GM12878 (cell line): ENCODE results near the gene ARL5A. TPM values are rescaled to one million over a fixed set of nuclear protein-coding genes. Genes with fewer than 3 reads are reported as not detected.

ENCODE experiments used
- ATAC-seq: fragments of 200-7000 bp; cut with Tn5 transposase; 3 replicates; pipeline ENCODE4 v1.9.1; 2020; ENCODE audit warnings: mild to moderate bottlenecking, moderate library complexity
- BruUV-seq: library from RNA; stranded (reverse); fragments of 400-500 nt; replicated peaks from 2 replicates; lab custom pipeline; 2021; lab: Mats Ljungman, UMichigan
- CTCF ChIA-PET: fragments of 300-600 bp; sonication (Branson Sonifier 250); formaldehyde crosslinking; extraction: SDS; loops from one replicate; lab custom pipeline; 2021; ENCODE audit warnings: inconsistent platforms; lab: Yijun Ruan, JAX
- POLR2A ChIA-PET: fragments of 350-600 bp; formaldehyde crosslinking; extraction: SDS; loops from one replicate; lab custom pipeline; 2021; ENCODE audit warnings: inconsistent platforms; lab: Charles Lee
- RAD21 ChIA-PET: fragments of 300-600 bp; sonication (Branson Sonifier 250); formaldehyde crosslinking; loops from one replicate; lab custom pipeline; 2023; ENCODE audit warnings: antibody characterized with exemption; ENCODE audit not compliant: unreplicated experiment; lab: Charles Lee
- SMC1A ChIA-PET: fragments of 300-600 bp; sonication (Branson Sonifier 250); formaldehyde crosslinking; loops from one replicate; lab custom pipeline; 2023; ENCODE audit not compliant: unreplicated experiment, uncharacterized antibody; lab: Charles Lee
- DNase-seq: peaks from one replicate; pipeline ENCODE4 v3.0.0-alpha.2; 2011; ENCODE audit warnings: low read depth, low spot score
- FAIRE-seq: peaks from 3 replicates; lab custom pipeline; 2011; peaks lifted over from hg19 to GRCh38; lab: Jason Lieb, UNC
- H2AFZ ChIP-seq: 2 replicates; pipeline ENCODE4 v1.6.0; 2011; ENCODE audit warnings: low read depth, low read length, control low read depth; ENCODE audit not compliant: control insufficient read depth
- H3K27ac ChIP-seq: 2 replicates; pipeline ENCODE4 v1.5.1; 2011; ENCODE audit warnings: control low read depth; ENCODE audit not compliant: control insufficient read depth, insufficient read depth
- H3K27me3 ChIP-seq, 2 experiments: replicated peaks in 1 of 2; 2 replicates each; pipeline versions ENCODE4 v1.6.0 to v1.6.1; 2011; ENCODE audit warnings: low read length in 1 of 2; ENCODE audit not compliant: control insufficient read depth in 2 of 2, insufficient read depth in 2 of 2
- H3K36me3 ChIP-seq, 2 experiments: 2 replicates each; pipeline ENCODE4 v1.5.1; 2011; ENCODE audit warnings: low read length in 1 of 2; ENCODE audit not compliant: control insufficient read depth in 2 of 2, insufficient read depth in 2 of 2
- H3K4me1 ChIP-seq: 2 replicates; pipeline ENCODE4 v1.6.1; 2011; ENCODE audit warnings: mild to moderate bottlenecking, low read length, moderate library complexity, mixed read lengths; ENCODE audit not compliant: control insufficient read depth, insufficient read depth
- H3K4me2 ChIP-seq: 2 replicates; pipeline ENCODE4 v1.6.0; 2011; ENCODE audit warnings: control low read depth; ENCODE audit not compliant: control insufficient read depth, insufficient read depth
- H3K4me3 ChIP-seq: fragments of 200-600 bp; sonication (generic); 2 replicates; pipeline ENCODE4 v1.5.1; 2016
- H3K79me2 ChIP-seq: 2 replicates; pipeline ENCODE4 v1.6.0; 2011; ENCODE audit warnings: low read length; ENCODE audit not compliant: control insufficient read depth, insufficient read depth
- H3K9ac ChIP-seq: 2 replicates; pipeline ENCODE4 v1.8.0; 2011; ENCODE audit warnings: low read length, control low read depth, mixed read lengths; ENCODE audit not compliant: control insufficient read depth, insufficient read depth
- H3K9me3 ChIP-seq: replicated peaks from 3 replicates; pipeline ENCODE4 v1.5.1; 2011; ENCODE audit warnings: mild to moderate bottlenecking, low read length; ENCODE audit not compliant: control insufficient read depth, insufficient read depth
- H4K20me1 ChIP-seq: 2 replicates; pipeline ENCODE4 v1.6.0; 2011; ENCODE audit not compliant: control insufficient read depth, insufficient read depth
- CBX3 ChIP-seq: fragments of 200-600 bp; sonication (generic); IDR thresholded peaks from 2 replicates; pipeline ENCODE4 v1.6.1; 2016; ENCODE audit warnings: low read depth, borderline replicate concordance
- CHD1 ChIP-seq: IDR thresholded peaks from 2 replicates; pipeline ENCODE4 v1.6.1; 2012; ENCODE audit warnings: low read depth, low read length, improper control_type of control experiment
- E4F1 ChIP-seq: fragments of 450-650 bp; IDR thresholded peaks from 2 replicates; pipeline ENCODE4 v1.6.1; 2018; ENCODE audit warnings: borderline replicate concordance, mild to moderate bottlenecking; ENCODE audit not compliant: partially characterized antibody
- HSF1 ChIP-seq: fragments of 150-350 bp; IDR thresholded peaks from 2 replicates; pipeline ENCODE4 v1.6.1; 2014; ENCODE audit warnings: mild to moderate bottlenecking, low read depth, low read length
- KAT2A ChIP-seq: conservative IDR thresholded peaks from 2 replicates; pipeline ENCODE4 v1.6.1; 2011; ENCODE audit warnings: low read depth, low read length; ENCODE audit not compliant: control insufficient read depth
- MYC ChIP-seq: IDR thresholded peaks from 2 replicates; pipeline ENCODE4 v1.6.1; 2011; ENCODE audit warnings: mild to moderate bottlenecking, low read length, moderate library complexity, inconsistent platforms; ENCODE audit not compliant: insufficient read depth, insufficient replicate concordance, insufficient read length, severe bottlenecking
- NR2F1 ChIP-seq: fragments of 450-650 bp; conservative IDR thresholded peaks from 2 replicates; pipeline ENCODE4 v1.6.1; 2017; ENCODE audit warnings: mild to moderate bottlenecking
- PAX8 ChIP-seq: fragments of 450-650 bp; IDR thresholded peaks from 2 replicates; pipeline ENCODE4 v1.6.1; 2017; ENCODE audit warnings: mild to moderate bottlenecking, moderate library complexity
- PKNOX1 ChIP-seq: fragments of 450-650 bp; IDR thresholded peaks from 2 replicates; pipeline ENCODE4 v1.6.1; 2016; ENCODE audit warnings: mild to moderate bottlenecking
- SREBF1 ChIP-seq: IDR thresholded peaks from 2 replicates; pipeline ENCODE4 v1.6.1; 2012; ENCODE audit warnings: mild to moderate bottlenecking, low read length
- TCF7 ChIP-seq: IDR thresholded peaks from 2 replicates; pipeline ENCODE4 v1.6.1; 2014; ENCODE audit warnings: antibody characterized with exemption, borderline replicate concordance
- WGBS: methylation state at CpG from one replicate; pipeline ENCODE4 v1.1.6; 2016; ENCODE audit warnings: low lambda C conversion rate; ENCODE audit not compliant: insufficient replicate concordance, insufficient coverage; ENCODE audit errors: missing lambda C conversion rate; 5-methylcytosine and 5-hydroxymethylcytosine counted together
- in situ Hi-C: fragments of 300-500 bp; cut with MboI; formaldehyde crosslinking; loops from 9 replicates; pipeline ENCODE4 v1.14.3; 2018; ENCODE audit warnings: mixed read lengths
- intact Hi-C: fragments of 100-400 bp; cut with micrococcal nuclease; formaldehyde crosslinking; loops from one replicate; pipeline ENCODE4 v1.14.2; 2022; ENCODE audit not compliant: unreplicated experiment
- polyA plus RNA-seq, 11 experiments: library from polyadenylated mRNA; depleted of rRNA in 4 of 11; unstranded in 6 of 11; stranded (reverse) in 5 of 11; fragments of >200 nt; fragmentation: Nextera tagmentation in 4 of 11; fragmentation: Illumina TruSeq in 1 of 11; extraction: Ambion mirVana in 4 of 11; extraction: Trizol in 1 of 11; gene quantifications; 1 replicate in 1 of 11; 2 replicates in 10 of 11; pipeline versions ENCODE4 v1.2.1 to v1.2.3, GENCODE V29; 2011 to 2016; ENCODE audit warnings: inconsistent platforms in 2 of 11, missing spikeins in 2 of 11, low read depth in 1 of 11
- total RNA-seq, 4 experiments: library from RNA; depleted of rRNA in 3 of 4; stranded (reverse); fragments of >200 nt in 3 of 4; fragmentation: Illumina TruSeq in 1 of 4; extraction: Trizol in 1 of 4; gene quantifications; 2 replicates each; pipeline versions ENCODE4 v1.2.1 to v1.2.3, GENCODE V29; 2013 to 2021

The ARL5A gene
- total and polyA plus RNA-seq, 10 of the 15 experiments (the other 5 are each of a cell fraction or from before 2014, with no cell fraction given), result 9.4 to 52.9 (median 32.0) TPM

GRCh38 chr2:151781642-151782041 lies 46.6 kb downstream of the ARL5A start:
- Histone ChIP-seq H4K20me1 (no peaks in the 10 kb centered on the region), H3K27ac (no peak overlapping the region), H3K79me2 (no peaks in the 10 kb centered on the region), H3K9ac (no peak overlapping the region), H3K4me3 (no peak overlapping the region), H3K36me3 (peaks cover 0 to 3% of the 10 kb centered on the region in 2 experiments; a peak in 1 of 4 replicates), H3K4me2 (no peak overlapping the region), H3K27me3 (no peaks in the 10 kb centered on the region), H2AFZ (no peak overlapping the region), H3K4me1 (no peaks in the 10 kb centered on the region), H3K9me3 (no peaks in the 10 kb centered on the region)
- WGBS, result 96% methylated on average over 4 of the region's 4 CpGs
- intact Hi-C loops (no loop called here), in situ Hi-C loops (no loop called here)
- DNase-seq (no peak), FAIRE-seq (no peak), ATAC-seq (no peak)
- POLR2A ChIA-PET, result no interaction called here
- BruUV-seq, result no TSS peak
- SMC1A ChIA-PET, result no interaction called here
- CTCF ChIA-PET, result no interaction called here
- RAD21 ChIA-PET, result no interaction called here
- TF ChIP-seq MYC (no peak), TCF7 (no peak), HSF1 (no peak), E4F1 (no peak), CBX3 (no peak), CHD1 (no peak), PKNOX1 (no peak), NR2F1 (no peak), PAX8 (no peak), SREBF1 (no peak), KAT2A (no peak)
